ENCODE results near the gene ADAMTSL1.
A peak's percentile ranks its signal among the peaks of the same experiment; 100 is the strongest.
"Not testable (repeated sequence)": the region's sequence is repeated elsewhere in the genome, so short reads cannot be mapped to it uniquely, and the experiment has no call there.

ADAMTSL1 gene

GRCh38 chr9:18921366-18922075, 447.6 kb downstream of the ADAMTSL1 start:
- DNase-seq: no peak

GRCh38 chr9:18922161-18922885, 448.4 kb downstream of the ADAMTSL1 start:
- no peak for DNase-seq

- DNase-seq: no peak
Measured at GRCh38 chr9:18923167-18923566, 449.2 kb downstream of the ADAMTSL1 start.

GRCh38 chr9:18923671-18924430, 449.9 kb downstream of the ADAMTSL1 start:
- no peak for DNase-seq

GRCh38 chr9:18925880-18926279, 451.9 kb downstream of the ADAMTSL1 start:
- no peak for DNase-seq

GRCh38 chr9:18926513-18926912, 452.6 kb downstream of the ADAMTSL1 start:
- no peak for DNase-seq

- no peak for DNase-seq
Measured at GRCh38 chr9:18928711-18929110, 454.8 kb downstream of the ADAMTSL1 start.

GRCh38 chr9:18930611-18931010, 456.7 kb downstream of the ADAMTSL1 start:
- not testable (repeated sequence) for DNase-seq

GRCh38 chr9:18935541-18935940, 461.6 kb downstream of the ADAMTSL1 start:
- no peak for DNase-seq

GRCh38 chr9:18936094-18936871, 462.3 kb downstream of the ADAMTSL1 start:
- no peak for DNase-seq

- no peak for DNase-seq
Measured at GRCh38 chr9:18939943-18940342, 466.0 kb downstream of the ADAMTSL1 start.

- DNase-seq: no peak
Measured at GRCh38 chr9:18941060-18941740, 467.2 kb downstream of the ADAMTSL1 start.

- DNase-seq: no peak
Measured at GRCh38 chr9:18942801-18943200, 468.8 kb downstream of the ADAMTSL1 start.

GRCh38 chr9:18947892-18948339, 474.0 kb downstream of the ADAMTSL1 start:
- DNase-seq: peak; percentile 82

- no peak for DNase-seq
Measured at GRCh38 chr9:18951936-18952335, 478.0 kb downstream of the ADAMTSL1 start.

GRCh38 chr9:18955626-18956025, 481.7 kb downstream of the ADAMTSL1 start:
- DNase-seq: no peak
